GM19099 (cell line): ENCODE data around the gene TMEM256.
A peak's percentile ranks its signal among the peaks of the same experiment; 100 is the strongest.

ENCODE experiments used
- POLR2A ChIP-seq: IDR thresholded peaks from 3 replicates; pipeline ENCODE4 v1.6.1; 2011; ENCODE audit warnings: low read depth; ENCODE audit not compliant: insufficient read length; ENCODE audit errors: extremely low read depth

The TMEM256 gene

GRCh38 chr17:7406235-7406825 is 2.4 kb upstream of the TMEM256 start:
- TF ChIP-seq POLR2A = no peak

- TF ChIP-seq POLR2A = no peak
Measured at GRCh38 chr17:7405350-7406234, 1.7 kb upstream of the TMEM256 start.

GRCh38 chr17:7404737-7405349 is 946 bp upstream of the TMEM256 start:
- no peak for TF ChIP-seq POLR2A

GRCh38 chr17:7403727-7403976 is 245 bp downstream of the TMEM256 start:
- no peak for TF ChIP-seq POLR2A

GRCh38 chr17:7403043-7403726 is 712 bp downstream of the TMEM256 start:
- TF ChIP-seq POLR2A = no peak

GRCh38 chr17:7398612-7399011 is 5.3 kb downstream of the TMEM256 start:
- no peak for TF ChIP-seq POLR2A

- no peak for TF ChIP-seq POLR2A
Measured at GRCh38 chr17:7396147-7396546, 7.8 kb downstream of the TMEM256 start.

- peak; percentile 75 for TF ChIP-seq POLR2A
Measured at GRCh38 chr17:7394452-7395191, 9.3 kb downstream of the TMEM256 start, which contains the start of gene PLSCR3. PLSCR3 (minus strand) TSS chr17:7394525; CDS start chr17:7394110, 415 bp downstream.

GRCh38 chr17:7393613-7394451 is 10.1 kb downstream of the TMEM256 start:
- peak; percentile 53 for TF ChIP-seq POLR2A

GRCh38 chr17:7392696-7393612 is 10.9 kb downstream of the TMEM256 start:
- no peak for TF ChIP-seq POLR2A

GRCh38 chr17:7391307-7391706 is 12.6 kb downstream of the TMEM256 start:
- TF ChIP-seq POLR2A = no peak

- TF ChIP-seq POLR2A = no peak
Measured at GRCh38 chr17:7389924-7390910, 13.7 kb downstream of the TMEM256 start.

- no peak for TF ChIP-seq POLR2A
Measured at GRCh38 chr17:7388856-7389255, 15.0 kb downstream of the TMEM256 start.
